OCI-LY3 (cell line): ENCODE data around the gene AMFR.

Experiments used
- H2AFZ ChIP-seq: fragments of 200-600, 300-600 bp; shearing (Covaris generic); 2 replicates; pipeline ENCODE4 v1.6.0; 2014; ENCODE audit warnings: antibody characterized with exemption, low read depth, low read length
- H3K27ac ChIP-seq: fragments of 200-600, 300-600 bp; sonication (generic); 2 replicates; pipeline ENCODE4 v1.5.1; 2014; ENCODE audit warnings: mild to moderate bottlenecking, low read length, moderate library complexity, mixed read lengths
- H3K27me3 ChIP-seq: fragments of 200-600, 300-600 bp; sonication (generic); 2 replicates; pipeline ENCODE4 v1.6.1; 2014; ENCODE audit warnings: low read depth, low read length, mixed read lengths
- H3K36me3 ChIP-seq: fragments of 200-600, 300-600 bp; sonication (generic); replicated peaks from 2 replicates; pipeline ENCODE3; 2014; ENCODE audit warnings: low read depth, low read length, mixed read lengths
- H3K4me1 ChIP-seq: fragments of 300-600, 200-600 bp; sonication (generic); 2 replicates; pipeline ENCODE4 v1.6.1; 2014; ENCODE audit warnings: low read length, mixed read lengths
- H3K4me2 ChIP-seq: fragments of 200-600, 300-600 bp; sonication (generic); 2 replicates; pipeline ENCODE4 v1.6.1; 2014; ENCODE audit warnings: low read length, mixed read lengths
- H3K4me3 ChIP-seq: fragments of 300-600, 200-600 bp; sonication (generic); 2 replicates; pipeline ENCODE4 v1.5.1; 2014; ENCODE audit warnings: antibody characterized with exemption, mild to moderate bottlenecking, low read length, moderate library complexity
- H3K79me2 ChIP-seq: fragments of 300-600, 200-600 bp; shearing (Covaris generic); 2 replicates; pipeline ENCODE4 v1.6.1; 2014; ENCODE audit warnings: mild to moderate bottlenecking, low read length, mixed read lengths
- H3K9ac ChIP-seq: fragments of 300-600, 200-600 bp; shearing (Covaris generic); 2 replicates; pipeline ENCODE4 v1.6.0; 2014; ENCODE audit warnings: mild to moderate bottlenecking, low read length, moderate library complexity
- H3K9me3 ChIP-seq: fragments of 200-600, 300-600 bp; shearing (Covaris generic); 2 replicates; pipeline ENCODE4 v1.6.1; 2014; ENCODE audit warnings: low read length, mixed read lengths; ENCODE audit not compliant: insufficient read depth
- H4K20me1 ChIP-seq: fragments of 200-600, 300-600 bp; sonication (generic); 2 replicates; pipeline ENCODE4 v1.6.1; 2016; ENCODE audit warnings: low read length, mixed read lengths; ENCODE audit not compliant: insufficient read depth
- CTCF ChIP-seq: fragments of 200-600, 300-600 bp; sonication (generic); IDR thresholded peaks from 2 replicates; pipeline ENCODE4 v1.5.1; 2014; ENCODE audit warnings: antibody characterized with exemption, low read length, low read depth
- EZH2phosphoT487 ChIP-seq: fragments of 200-600 bp; shearing (Covaris generic); IDR thresholded peaks from 2 replicates; pipeline ENCODE4 v1.6.1; 2018; ENCODE audit warnings: antibody characterized with exemption, mixed run types, low read depth

The AMFR gene

DNA sequence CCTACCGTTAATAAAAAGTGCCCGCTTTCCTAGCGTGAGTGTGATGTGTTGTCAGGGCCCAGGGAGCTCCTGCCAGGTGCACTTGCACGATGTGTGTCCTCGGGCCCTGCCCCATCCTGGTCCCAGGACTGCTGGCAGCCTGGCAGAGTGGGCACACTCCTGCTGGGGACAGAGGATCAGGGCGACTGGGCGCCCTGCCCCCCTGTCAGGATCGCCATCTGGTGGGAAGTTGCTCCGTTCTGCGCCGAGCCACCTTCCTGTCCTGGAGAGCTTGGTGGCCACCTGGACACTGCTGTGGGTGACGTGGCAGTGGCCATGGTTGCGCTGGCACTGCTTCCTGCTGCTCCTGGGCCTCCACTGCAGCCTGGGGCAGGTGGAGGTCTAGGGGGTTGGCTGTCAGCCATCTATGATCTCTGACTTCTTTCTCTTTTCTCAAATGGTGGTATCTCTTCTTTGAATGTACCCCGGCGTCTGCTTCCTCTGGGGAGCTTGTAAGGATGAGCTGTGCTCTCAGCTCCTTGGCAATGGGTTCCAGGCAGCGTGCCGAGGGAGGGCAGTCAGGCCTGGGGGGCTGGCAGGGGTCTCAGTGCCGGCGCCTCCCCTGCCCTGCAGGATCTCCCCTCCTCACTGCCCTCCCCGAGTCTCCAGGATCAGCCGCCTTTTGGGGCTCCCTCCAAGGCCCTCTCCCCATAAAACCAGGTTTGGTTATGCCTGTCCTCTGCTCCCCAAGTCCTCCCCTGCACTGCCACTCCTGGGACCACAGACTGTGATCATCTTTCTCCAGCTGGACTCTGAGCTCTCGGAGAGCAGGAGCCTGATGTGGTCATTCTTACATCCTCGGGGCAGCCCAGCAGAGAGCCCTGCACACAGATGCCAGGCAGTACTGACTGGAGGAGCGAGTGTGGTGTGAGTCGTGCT lies 76.9 kb downstream of the AMFR start:
- Histone ChIP-seq H3K27ac (no peak overlapping the region), H2AFZ (no peak overlapping the region), H3K9ac (no peak overlapping the region), H4K20me1 (no peaks in the 10 kb centered on the region), H3K4me2 (no peak overlapping the region), H3K36me3 (no peaks in the 10 kb centered on the region), H3K27me3 (peaks cover 6% of the 10 kb centered on the region; the same call in 1 of the 2 replicates), H3K79me2 (no peaks in the 10 kb centered on the region), H3K4me1 (no peaks in the 10 kb centered on the region), H3K9me3 (no peaks in the 10 kb centered on the region), H3K4me3 (no peak overlapping the region)
- TF ChIP-seq EZH2phosphoT487 (no peak), CTCF (no peak)

- no peak overlapping the region for H3K4me3 ChIP-seq
- no peaks in the 10 kb centered on the region for H3K4me1 ChIP-seq
- no peak overlapping the region for H3K4me2 ChIP-seq
- TF ChIP-seq CTCF (no peak), EZH2phosphoT487 (no peak)
- H3K9ac ChIP-seq: no peak overlapping the region
- no peaks in the 10 kb centered on the region for H3K36me3 ChIP-seq
- H3K9me3 ChIP-seq: no peaks in the 10 kb centered on the region
- H3K27ac ChIP-seq: no peak overlapping the region
- H2AFZ ChIP-seq: no peak overlapping the region
- peaks cover 6% of the 10 kb centered on the region; the same call in 1 of the 2 replicates for H3K27me3 ChIP-seq
- H4K20me1 ChIP-seq: no peaks in the 10 kb centered on the region
- no peaks in the 10 kb centered on the region for H3K79me2 ChIP-seq
These were observed 77.7 kb downstream of the AMFR start for GRCh38 chr16:56347670-56348069.

DNA sequence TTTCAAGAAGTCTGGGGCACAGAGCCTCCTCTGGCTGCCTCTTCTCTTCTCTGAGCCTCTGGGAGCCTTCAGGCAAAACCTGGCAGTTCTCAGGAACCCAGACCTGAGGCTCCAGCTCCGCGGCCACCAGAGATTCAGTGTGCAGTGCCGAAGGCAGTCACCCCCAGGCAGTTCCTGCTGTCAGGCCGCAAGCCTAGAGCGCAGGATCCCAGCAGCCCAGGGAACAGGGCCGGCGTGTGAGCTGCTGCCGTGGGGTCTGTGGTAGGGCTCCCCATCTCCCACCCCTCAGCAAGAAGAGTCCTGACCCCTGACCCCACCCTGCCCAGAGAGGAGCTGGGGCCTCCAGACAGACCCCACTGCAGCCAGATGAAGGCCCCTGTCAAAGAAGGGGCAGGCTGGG lies 78.2 kb downstream of the AMFR start:
- H3K4me2 ChIP-seq: no peak overlapping the region

More for the DNA sequence above, 78.2 kb downstream of the AMFR start:
- Histone ChIP-seq H3K4me1 (no peaks in the 10 kb centered on the region), H3K27ac (no peak overlapping the region), H3K4me3 (no peak overlapping the region), H3K9me3 (no peaks in the 10 kb centered on the region), H4K20me1 (no peaks in the 10 kb centered on the region), H3K36me3 (no peaks in the 10 kb centered on the region), H3K27me3 (peaks cover 6% of the 10 kb centered on the region; the same call in 1 of the 2 replicates), H2AFZ (no peak overlapping the region), H3K9ac (no peak overlapping the region), H3K79me2 (no peaks in the 10 kb centered on the region)
- no peak for TF ChIP-seq CTCF
- no peak for TF ChIP-seq EZH2phosphoT487
